ENCODE results near the gene AKR1B15. TPM values are rescaled to one million over a fixed set of nuclear protein-coding genes. Genes with fewer than 3 reads are reported as not detected.
"Not testable (repeated sequence)": the region's sequence is repeated elsewhere in the genome, so short reads cannot be mapped to it uniquely, and the experiment has no call there.

Gene AKR1B15
- total RNA-seq, 1 experiment from 2014 or later: not detected

DNA sequence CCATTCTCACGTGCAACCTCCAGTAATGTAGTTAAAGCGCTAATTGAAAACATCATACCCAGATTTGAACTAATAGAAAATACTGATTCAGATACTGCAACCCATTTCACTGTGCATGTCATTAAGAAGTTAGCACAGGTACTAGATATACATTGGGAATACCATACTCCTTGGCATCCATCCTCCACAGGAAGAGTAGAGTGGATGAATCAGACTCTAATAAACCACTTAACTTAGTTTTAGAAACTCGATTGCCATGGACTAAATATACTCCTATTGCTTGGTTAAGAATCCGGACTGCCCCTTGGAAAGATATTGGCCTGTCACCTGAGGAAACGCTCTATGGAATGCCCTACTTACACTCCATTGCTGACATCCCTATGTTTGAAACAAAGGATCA lies 9.5 kb downstream of the AKR1B15 start:
- Histone ChIP-seq H3K27ac (no peak overlapping the region), H3K36me3 (no peaks in the 10 kb centered on the region), H3K4me3 (no peak overlapping the region), H3K27me3 (replicated peaks) (no peaks in the 10 kb centered on the region), H3K9me3 (replicated peaks) (0 out of 2 replicates have a peak, but pooled peaks cover 3% of the 10 kb centered on the region), H3K4me1 (replicated peaks) (peaks cover 15% of the 10 kb centered on the region)
- no peak for DNase-seq (ENCODE audit: low read depth in 1 of 2, low spot score in 2 of 2)

DNA sequence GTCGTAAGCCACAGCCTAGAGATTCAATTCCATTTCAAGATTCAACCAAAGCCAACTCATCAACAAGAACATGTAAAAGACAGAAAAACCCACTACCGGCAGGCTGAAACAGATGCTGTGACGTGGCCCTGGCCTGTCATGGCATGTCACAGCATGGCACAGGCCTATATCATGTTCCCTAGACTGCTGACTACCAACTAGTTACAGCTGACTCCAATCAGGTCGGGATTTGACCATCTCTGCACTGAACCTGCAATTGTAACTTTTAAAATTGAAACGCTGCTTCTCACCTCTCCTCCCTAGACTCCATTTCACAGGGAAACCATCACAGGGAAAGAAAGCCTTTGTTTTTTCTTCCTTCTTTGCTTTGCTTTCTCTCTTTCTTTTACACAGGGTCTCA lies 12.7 kb downstream of the AKR1B15 start:
- not testable (repeated sequence) for H3K36me3 ChIP-seq; H3K27ac ChIP-seq; H3K4me3 ChIP-seq; H3K27me3 ChIP-seq (replicated peaks); DNase-seq (ENCODE audit: low read depth in 1 of 2, low spot score in 2 of 2); H3K9me3 ChIP-seq (replicated peaks)
- peaks cover 15% of the 10 kb centered on the region for H3K4me1 ChIP-seq (replicated peaks)

DNA sequence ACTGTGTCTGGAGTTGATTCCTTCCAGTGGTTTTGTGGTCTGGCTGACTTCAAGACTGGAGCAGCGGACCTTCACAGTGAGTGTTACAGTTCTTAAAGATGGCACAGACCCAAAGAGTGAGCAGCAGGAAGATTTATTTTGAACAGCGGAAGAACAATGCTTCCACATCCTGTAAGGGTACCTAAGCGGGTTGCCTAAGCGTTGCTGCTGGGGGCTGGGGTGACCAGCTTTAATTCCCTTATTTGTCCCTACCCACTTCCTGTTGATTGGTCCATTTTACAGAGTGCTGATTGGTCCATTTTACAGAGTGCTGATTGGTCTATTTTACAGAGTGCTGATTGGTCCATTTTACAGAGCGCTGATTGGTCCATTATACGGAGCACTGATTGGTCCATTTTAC lies 13.2 kb downstream of the AKR1B15 start:
- DNase-seq (ENCODE audit: low read depth in 1 of 2, low spot score in 2 of 2): peak; percentile 55 to 63
- H3K9me3 ChIP-seq (replicated peaks): 0 out of 2 replicates have a peak, but pooled peaks cover 3% of the 10 kb centered on the region
- H3K36me3 ChIP-seq: no peaks in the 10 kb centered on the region
- H3K4me1 ChIP-seq (replicated peaks): peaks cover 15% of the 10 kb centered on the region
- no peaks in the 10 kb centered on the region for H3K27me3 ChIP-seq (replicated peaks)
- H3K27ac ChIP-seq: no peak overlapping the region; the same call in 1 of the 2 replicates
- H3K4me3 ChIP-seq: no peak overlapping the region

DNA sequence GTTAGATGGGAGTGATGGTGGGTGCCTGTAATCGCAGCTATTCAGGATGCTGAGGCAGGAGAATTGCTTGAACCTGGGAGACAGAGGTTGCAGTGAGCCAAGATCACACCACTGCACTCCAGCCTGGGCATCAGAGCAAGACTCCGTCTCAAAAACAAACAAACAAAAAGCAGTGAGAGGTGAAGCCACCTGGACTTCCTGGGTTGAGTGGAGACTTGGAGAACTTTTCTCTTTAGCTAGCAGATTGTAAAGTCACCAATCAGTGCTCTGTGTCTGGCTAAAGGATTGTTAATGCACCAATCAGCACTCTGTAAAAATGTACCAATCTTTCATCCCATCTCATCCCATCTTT lies 14.5 kb downstream of the AKR1B15 start:
- not testable (repeated sequence) for H3K27me3 ChIP-seq (replicated peaks); H3K36me3 ChIP-seq; H3K9me3 ChIP-seq (replicated peaks); DNase-seq (ENCODE audit: low read depth in 1 of 2, low spot score in 2 of 2); H3K27ac ChIP-seq; H3K4me3 ChIP-seq
- peaks cover 15% of the 10 kb centered on the region for H3K4me1 ChIP-seq (replicated peaks)

DNA sequence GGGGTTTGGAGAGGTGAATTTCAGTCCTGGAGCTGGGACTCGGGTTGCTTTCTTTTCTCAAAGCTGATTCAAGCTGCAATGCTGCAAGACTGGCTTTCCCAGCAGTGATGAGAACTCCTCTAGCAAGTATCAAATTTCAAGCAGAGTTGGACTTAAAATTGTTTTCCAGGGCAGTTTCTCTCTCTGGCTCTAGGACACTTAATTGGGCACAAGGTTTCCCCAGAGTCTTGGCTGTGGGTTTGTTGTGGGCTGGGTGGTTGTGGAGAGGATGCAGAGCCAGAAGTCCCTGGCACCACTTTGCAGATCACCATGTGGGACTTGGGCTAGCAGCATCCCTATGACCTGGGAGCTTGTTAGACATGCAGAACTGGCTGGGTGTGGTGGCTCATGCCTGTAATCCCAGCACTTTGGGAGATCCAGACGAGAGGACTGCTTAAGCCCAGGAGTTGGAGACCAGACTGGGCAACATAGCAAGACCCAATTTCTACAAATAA lies 16.8 kb downstream of the AKR1B15 start:
- peaks cover 15% of the 10 kb centered on the region for H3K4me1 ChIP-seq (replicated peaks)
- DNase-seq (ENCODE audit: low read depth in 1 of 2, low spot score in 2 of 2): no peak
- no peak overlapping the region for H3K4me3 ChIP-seq
- no peak overlapping the region for H3K27ac ChIP-seq
- H3K9me3 ChIP-seq (replicated peaks): 0 out of 2 replicates have a peak, but pooled peaks cover 3% of the 10 kb centered on the region
- no peaks in the 10 kb centered on the region for H3K27me3 ChIP-seq (replicated peaks)
- no peaks in the 10 kb centered on the region for H3K36me3 ChIP-seq

DNA sequence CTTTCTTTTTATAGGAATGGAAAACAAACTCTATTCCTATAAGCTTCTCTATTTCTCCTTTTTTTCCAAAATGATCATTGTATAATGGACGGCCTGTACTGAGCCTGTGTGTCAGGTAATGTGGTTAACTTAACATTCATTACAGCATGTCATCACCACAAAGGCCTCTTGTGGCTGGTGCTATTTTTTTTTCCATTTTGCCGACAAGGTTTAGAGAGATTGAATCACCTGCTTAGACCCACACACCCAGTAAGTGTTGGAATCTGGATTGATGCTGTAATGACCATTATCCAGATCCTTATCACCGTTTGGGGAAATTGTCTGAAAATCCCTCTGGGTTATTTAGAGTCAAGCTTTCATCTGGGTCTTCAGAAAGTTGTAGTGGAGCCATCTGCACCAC lies 18.5 kb downstream of the AKR1B15 start:
- no peaks in the 10 kb centered on the region for H3K36me3 ChIP-seq
- H3K4me3 ChIP-seq: no peak overlapping the region
- no peaks in the 10 kb centered on the region for H3K27me3 ChIP-seq (replicated peaks)
- H3K9me3 ChIP-seq (replicated peaks): 0 out of 2 replicates have a peak, but pooled peaks cover 1% of the 10 kb centered on the region
- no peak for DNase-seq (ENCODE audit: low read depth in 1 of 2, low spot score in 2 of 2)
- no peak overlapping the region for H3K27ac ChIP-seq
- peaks cover 8% of the 10 kb centered on the region for H3K4me1 ChIP-seq (replicated peaks)

DNA sequence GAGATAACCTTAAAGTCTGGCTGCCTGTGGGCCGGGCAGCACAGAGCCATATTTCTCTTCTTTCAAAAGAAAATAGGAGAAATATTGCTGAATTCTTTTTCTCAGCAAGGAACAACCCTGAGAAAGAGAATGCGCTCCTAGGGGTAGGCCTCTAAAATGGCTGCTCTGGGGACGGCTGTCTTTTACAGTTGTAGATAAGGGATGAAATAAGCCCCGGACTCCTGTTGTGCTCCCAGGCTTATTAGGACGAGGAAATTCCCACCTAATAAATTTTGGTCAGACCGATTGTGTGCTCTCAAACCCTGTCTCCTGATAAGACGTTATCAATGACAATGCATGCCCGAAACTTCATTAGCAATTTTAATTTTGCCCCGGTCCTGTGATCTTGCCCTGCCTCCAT lies 21.1 kb downstream of the AKR1B15 start:
- H3K4me3 ChIP-seq; DNase-seq (ENCODE audit: low read depth in 1 of 2, low spot score in 2 of 2); H3K27me3 ChIP-seq (replicated peaks); H3K9me3 ChIP-seq (replicated peaks); H3K27ac ChIP-seq; H3K4me1 ChIP-seq (replicated peaks); H3K36me3 ChIP-seq: not testable (repeated sequence)

DNA sequence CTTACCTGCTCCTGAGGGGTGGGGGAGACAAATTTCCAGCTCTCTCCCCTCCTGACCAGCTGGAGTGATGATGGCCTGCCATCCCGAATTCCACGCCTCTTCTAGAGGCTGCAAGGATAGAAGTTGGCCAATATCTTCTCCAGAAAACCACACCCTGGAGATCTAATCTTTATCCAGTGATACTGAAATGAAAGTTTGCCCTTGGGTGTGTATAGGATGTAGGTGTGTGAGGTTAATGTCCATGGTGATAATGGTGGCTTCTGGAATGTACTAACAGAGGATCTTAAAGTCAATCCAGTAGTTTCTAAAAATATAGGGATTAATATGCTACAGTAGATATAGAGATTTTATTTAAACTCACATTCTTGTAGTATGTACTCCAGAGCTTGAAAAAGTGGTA lies 22.2 kb downstream of the AKR1B15 start:
- Histone ChIP-seq H3K4me1 (replicated peaks) (no peaks in the 10 kb centered on the region), H3K9me3 (replicated peaks) (no peaks in the 10 kb centered on the region)

DNA sequence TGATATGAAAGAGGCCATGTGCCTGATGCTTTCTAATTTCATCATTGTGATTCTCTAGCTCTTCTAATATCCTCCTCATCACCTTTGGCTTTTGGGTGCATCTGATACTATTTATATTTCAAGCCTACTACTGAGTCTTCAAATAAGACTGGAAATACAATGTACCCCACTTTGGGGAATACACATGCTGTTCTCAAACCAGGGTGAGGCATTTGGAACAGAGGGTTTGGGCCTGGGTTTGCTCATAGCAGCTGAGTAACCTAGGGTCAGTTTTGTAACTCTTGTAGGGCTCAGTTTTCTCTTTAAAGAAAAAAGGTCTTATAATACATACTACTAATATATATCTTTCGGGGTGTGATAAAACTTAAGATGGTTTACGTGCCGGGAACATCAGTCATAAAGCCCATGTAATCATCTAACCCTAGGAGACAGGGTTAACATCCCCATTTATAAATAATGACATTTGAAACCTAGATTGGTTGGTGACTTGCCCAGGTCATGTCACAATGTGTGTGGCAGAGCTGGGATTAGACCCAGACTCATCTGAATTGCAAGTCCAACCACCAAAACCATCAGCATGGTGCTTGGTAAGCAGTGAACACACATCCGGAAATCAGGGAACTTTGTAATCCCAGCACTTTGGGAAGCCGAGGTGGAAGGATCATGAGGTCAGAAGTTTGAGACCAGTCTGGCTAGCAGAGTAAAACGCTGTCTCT lies 23.0 kb downstream of the AKR1B15 start:
- DNase-seq (ENCODE audit: low read depth in 1 of 2, low spot score in 2 of 2): no peak
- Histone ChIP-seq H3K4me3 (no peak overlapping the region), H3K9me3 (replicated peaks) (no peaks in the 10 kb centered on the region), H3K36me3 (no peaks in the 10 kb centered on the region), H3K27me3 (replicated peaks) (no peaks in the 10 kb centered on the region), H3K4me1 (replicated peaks) (no peaks in the 10 kb centered on the region), H3K27ac (no peak overlapping the region)

More for the DNA sequence above, 22.2 kb downstream of the AKR1B15 start:
- H3K36me3 ChIP-seq: no peaks in the 10 kb centered on the region
- H3K4me3 ChIP-seq: no peak overlapping the region
- no peak for DNase-seq (ENCODE audit: low read depth in 1 of 2, low spot score in 2 of 2)
- H3K27ac ChIP-seq: no peak overlapping the region
- H3K27me3 ChIP-seq (replicated peaks): no peaks in the 10 kb centered on the region

DNA sequence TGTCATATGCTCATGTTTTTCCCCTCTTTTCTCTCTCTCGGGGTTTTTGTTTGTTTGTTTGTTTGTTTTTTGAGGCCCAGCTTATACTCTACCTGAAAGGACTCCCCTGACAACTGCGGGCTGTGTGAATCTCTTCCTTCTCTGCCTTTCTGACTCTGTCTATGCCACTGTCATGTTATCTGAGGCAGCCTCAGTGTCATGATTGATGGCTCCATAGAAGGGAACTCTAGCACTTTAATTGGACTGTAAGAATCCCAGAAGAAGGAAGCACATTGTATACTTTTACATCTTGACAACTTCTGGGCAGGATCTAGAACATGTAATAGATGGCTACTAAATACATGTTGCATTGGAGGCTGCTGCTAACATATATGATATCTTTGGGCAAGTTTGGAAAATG lies 25.4 kb downstream of the AKR1B15 start:
- no peaks in the 10 kb centered on the region for H3K4me1 ChIP-seq (replicated peaks)
- no peaks in the 10 kb centered on the region; the same call in 1 of the 2 replicates for H3K27me3 ChIP-seq (replicated peaks)
- no peaks in the 10 kb centered on the region for H3K9me3 ChIP-seq (replicated peaks)
- no peak for DNase-seq (ENCODE audit: low read depth in 1 of 2, low spot score in 2 of 2)
- H3K27ac ChIP-seq: no peak overlapping the region
- H3K36me3 ChIP-seq: no peaks in the 10 kb centered on the region
- no peak overlapping the region for H3K4me3 ChIP-seq

DNA sequence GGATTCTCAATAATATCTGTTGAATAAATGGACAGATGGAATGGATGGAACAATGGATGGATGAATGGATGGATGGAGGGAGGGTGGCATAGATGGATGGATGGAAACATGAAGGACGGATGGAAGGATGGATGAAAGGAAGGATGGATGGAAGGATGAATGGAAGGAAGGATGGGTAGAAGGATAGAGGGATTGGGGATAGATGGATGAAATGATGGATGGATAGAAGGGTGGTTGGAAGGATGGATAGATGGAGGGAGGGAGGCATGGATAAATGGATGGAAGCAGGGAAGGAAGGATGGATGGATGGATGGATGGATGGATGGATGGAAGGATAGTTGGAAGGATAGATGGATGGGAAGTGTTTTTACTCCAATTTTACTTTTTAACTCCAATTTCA lies 35.4 kb downstream of the AKR1B15 start:
- H3K9me3 ChIP-seq (replicated peaks): no peaks in the 10 kb centered on the region
- no peak overlapping the region for H3K27ac ChIP-seq
- no peaks in the 10 kb centered on the region for H3K36me3 ChIP-seq
- peaks cover 8% of the 10 kb centered on the region; the same call in 1 of the 2 replicates for H3K27me3 ChIP-seq (replicated peaks)
- H3K4me1 ChIP-seq (replicated peaks): no peaks in the 10 kb centered on the region
- no peak for DNase-seq (ENCODE audit: low read depth in 1 of 2, low spot score in 2 of 2)
- no peak overlapping the region for H3K4me3 ChIP-seq

DNA sequence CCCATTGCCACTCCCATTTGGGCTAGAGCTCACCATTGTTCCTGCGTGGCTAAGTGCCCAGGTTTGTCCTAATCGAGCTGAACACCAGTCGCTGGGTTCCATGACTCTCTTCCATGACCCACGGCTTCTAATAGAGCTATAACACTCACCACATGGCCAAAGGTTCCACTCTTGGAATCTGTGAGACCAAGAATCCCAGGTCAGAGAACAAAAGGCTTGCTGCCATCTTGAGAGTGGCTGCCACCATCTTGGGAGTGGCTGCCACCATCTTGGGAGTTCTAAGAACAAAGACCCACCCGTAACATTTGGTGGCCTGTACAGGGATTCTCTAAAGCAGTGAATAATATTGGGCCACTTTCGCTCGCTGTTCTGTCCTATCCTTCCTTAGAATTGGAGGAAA lies 37.0 kb downstream of the AKR1B15 start:
- H3K4me1 ChIP-seq (replicated peaks): no peaks in the 10 kb centered on the region
- no peak overlapping the region for H3K27ac ChIP-seq
- DNase-seq (ENCODE audit: low read depth in 1 of 2, low spot score in 2 of 2): no peak
- no peak overlapping the region for H3K4me3 ChIP-seq
- no peaks in the 10 kb centered on the region for H3K36me3 ChIP-seq
- H3K27me3 ChIP-seq (replicated peaks): peaks cover 8% of the 10 kb centered on the region; the same call in 1 of the 2 replicates
- no peaks in the 10 kb centered on the region for H3K9me3 ChIP-seq (replicated peaks)

DNA sequence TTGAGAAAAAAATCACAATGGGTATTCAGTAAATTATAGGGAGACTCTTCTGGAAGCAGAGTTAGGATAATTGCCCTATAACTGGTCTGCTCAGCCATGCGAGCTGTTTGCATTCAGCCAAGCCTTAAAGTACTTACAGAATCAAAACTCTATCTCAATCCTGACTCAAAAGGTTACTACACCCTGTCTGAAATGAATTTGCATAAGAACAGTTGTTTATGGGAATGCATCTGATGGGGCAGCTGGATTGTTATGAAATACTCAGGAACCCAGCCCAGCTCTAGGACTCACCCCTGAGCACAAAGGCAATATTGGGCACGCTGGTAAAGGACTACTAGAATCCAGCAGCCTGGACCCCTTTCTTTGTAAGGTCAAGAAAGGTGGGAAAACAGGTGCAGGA lies 38.8 kb downstream of the AKR1B15 start:
- DNase-seq (ENCODE audit: low read depth in 1 of 2, low spot score in 2 of 2): no peak
- H3K27me3 ChIP-seq (replicated peaks): 0 out of 2 replicates have a peak, but pooled peaks cover 4% of the 10 kb centered on the region
- H3K4me1 ChIP-seq (replicated peaks): no peaks in the 10 kb centered on the region
- no peak overlapping the region for H3K27ac ChIP-seq
- no peaks in the 10 kb centered on the region for H3K9me3 ChIP-seq (replicated peaks)
- no peaks in the 10 kb centered on the region for H3K36me3 ChIP-seq
- no peak overlapping the region for H3K4me3 ChIP-seq

DNA sequence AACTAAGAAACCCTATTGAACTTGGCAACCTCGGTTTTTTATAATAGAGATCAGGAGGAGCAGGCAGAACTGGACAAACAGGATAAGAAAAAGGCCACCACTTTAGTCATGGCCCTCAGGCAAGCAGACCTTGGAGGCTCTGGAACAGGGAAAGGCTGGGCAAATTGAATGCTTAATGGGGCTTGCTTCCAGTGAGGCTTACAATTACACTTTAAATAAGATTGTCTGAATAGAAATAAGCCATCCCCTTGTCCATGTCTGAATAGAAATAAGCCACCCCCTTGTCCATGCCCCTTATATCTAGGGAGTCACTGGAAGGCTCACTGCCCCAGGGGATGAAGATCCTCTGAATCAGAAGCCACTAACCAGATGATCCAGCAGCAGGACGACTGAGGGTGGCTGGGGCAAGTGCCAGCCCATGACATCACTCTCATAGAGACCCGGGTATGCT lies 40.6 kb downstream of the AKR1B15 start:
- Histone ChIP-seq H3K4me1 (replicated peaks) (peaks cover 15% of the 10 kb centered on the region), H3K9me3 (replicated peaks) (no peaks in the 10 kb centered on the region), H3K4me3 (no peak overlapping the region), H3K27ac (no peak overlapping the region), H3K36me3 (no peaks in the 10 kb centered on the region), H3K27me3 (replicated peaks) (no peaks in the 10 kb centered on the region)
- no peak for DNase-seq (ENCODE audit: low read depth in 1 of 2, low spot score in 2 of 2)

Measured in SJSA1 (cell line).